Activated CD4-positive, CD25-positive, alpha-beta regulatory T cell treated with anti-CD3 and anti-CD28 coated beads, Interleukin-2, amount 50 U/mL, for 24 hours (primary cell): ENCODE results near the gene PTGR3.

Experiments used
- ATAC-seq, 2 donors: fragments of 150-1000 bp; cut with Tn5 transposase; one replicate each; pipeline ENCODE4 v1.10.0; 2021; ENCODE audit warnings: mild to moderate bottlenecking in 1 of 2, moderate library complexity in 1 of 2

Gene PTGR3

DNA sequence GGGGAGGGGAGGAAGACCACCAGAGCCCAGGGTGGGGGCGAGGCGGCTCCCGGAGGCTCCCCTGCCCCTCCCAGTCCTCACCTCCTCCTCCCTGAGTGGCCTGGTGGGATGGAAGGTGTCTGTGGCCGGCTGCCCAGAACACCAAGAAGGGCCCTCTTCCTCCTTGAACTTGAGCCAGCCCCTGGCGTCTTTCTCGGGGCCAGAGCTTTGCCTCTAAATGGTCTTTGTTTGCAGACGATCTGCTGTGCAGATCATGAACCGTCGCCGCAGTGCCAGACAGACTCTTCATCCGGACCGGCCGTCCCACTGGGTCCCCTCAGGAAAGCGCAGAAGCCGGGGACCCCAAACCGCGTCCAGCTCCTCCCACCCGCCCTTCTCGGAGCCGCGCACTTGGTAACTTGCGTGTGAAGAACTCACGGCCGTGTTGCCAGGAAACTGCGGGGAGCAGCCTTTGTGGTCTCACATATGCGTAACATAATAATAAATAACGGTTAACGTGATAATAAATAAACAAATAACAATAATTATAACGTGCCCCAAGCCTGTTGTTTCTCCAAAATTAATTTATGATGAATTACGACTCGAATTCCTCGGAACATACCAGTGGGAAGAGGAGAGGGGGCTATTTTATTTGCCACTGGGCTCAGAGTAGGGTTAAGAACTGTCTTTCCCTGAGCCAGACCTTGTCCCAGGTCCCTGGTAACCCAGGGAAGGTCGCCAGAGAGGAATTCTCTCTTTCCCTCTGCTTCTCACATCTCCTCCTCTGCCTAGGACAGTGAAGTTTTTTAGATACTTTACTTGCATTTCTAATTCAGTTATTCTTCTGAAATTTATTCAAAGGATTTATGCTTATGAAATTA is 41.0 kb downstream of the PTGR3 start:
- ATAC-seq, result no peak

- ATAC-seq, result no peak
These were observed 41.8 kb downstream of the PTGR3 start for GRCh38 chr18:75167137-75167536.

- ATAC-seq, result no peak
These were observed 43.0 kb downstream of the PTGR3 start for GRCh38 chr18:75165926-75166325.

- ATAC-seq, result no peak
These were observed 44.5 kb downstream of the PTGR3 start for GRCh38 chr18:75164479-75164878.

GRCh38 chr18:75163736-75164135 is 45.2 kb downstream of the PTGR3 start:
- ATAC-seq, result no peak

GRCh38 chr18:75162978-75163377 is 46.0 kb downstream of the PTGR3 start:
- ATAC-seq, result no peak

DNA sequence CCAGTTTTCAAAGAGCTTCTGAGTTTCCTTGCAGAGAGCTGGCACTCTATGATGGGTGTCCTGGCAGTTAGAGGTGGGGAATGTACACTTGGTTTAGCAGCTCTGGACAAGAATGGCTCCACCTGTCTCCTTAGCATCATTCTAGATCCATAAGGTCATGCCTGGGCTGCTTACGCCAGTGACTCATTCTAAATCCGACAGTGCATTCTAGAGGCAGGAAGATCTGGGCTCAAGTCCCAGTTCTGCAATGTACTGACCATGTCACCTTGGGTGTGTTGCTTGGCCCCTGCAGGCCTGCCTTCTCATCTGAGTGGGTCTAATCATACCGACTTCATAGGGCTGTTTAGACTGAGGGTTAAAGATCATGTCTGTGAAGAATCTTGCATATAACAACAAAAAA is 46.5 kb downstream of the PTGR3 start:
- no peak for ATAC-seq

DNA sequence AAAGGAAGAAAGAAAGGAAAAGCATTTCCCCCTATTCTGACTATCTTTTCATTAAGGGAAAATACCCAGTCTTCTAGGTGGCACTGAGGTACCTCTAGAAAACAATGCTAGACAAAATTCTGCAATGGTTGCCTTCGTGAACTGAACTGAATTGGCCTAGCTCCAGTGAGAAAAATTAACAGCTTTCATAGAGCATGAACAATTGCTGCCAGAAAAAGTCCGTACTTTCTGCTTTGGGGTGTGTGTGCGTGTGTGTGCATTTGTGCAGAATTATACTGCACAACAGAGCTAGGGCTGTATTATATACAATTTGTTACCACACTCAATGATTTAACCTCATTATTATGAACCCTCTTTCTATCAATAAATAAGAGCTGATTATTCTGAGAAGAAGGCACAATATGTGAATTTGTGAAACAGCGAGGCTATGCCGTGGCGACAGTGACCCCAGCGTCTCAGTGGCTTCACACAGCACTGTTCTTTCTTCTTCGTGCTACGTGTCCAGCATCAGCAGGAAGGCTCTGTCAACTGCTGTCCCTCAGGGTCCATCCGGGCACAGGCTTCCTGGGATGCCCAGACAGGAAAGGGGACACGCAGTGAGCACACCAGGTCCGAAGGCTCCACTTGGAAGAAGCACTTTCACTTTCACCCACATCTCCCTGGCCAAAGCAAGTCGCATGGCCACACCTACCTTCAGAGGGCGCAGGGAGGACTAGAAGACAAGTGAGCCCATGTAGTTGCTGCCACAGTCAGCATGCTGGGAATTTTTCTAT is 47.5 kb downstream of the PTGR3 start:
- no peak for ATAC-seq

DNA sequence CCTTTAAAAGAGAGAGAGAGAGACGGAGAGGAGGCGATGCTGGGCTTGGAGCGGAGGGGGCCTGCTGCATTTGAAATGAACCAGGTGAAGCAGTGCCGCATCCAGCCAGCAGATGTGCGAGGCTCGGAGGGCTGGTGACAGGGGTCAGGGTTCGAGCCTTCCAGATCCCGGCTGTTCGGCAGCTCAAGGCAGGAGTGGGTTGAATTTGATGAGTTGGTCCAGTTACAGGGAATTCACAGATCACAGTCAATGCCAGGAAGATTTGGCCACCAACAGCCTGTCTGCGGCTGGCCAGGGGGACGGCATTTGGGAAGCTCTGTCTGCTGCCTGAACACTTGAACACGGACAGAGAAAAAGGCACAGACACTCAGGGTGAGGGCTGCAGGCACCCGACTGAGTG is 48.6 kb downstream of the PTGR3 start:
- no peak for ATAC-seq

GRCh38 chr18:75159646-75160356 is 49.1 kb downstream of the PTGR3 start:
- ATAC-seq, result no peak

DNA sequence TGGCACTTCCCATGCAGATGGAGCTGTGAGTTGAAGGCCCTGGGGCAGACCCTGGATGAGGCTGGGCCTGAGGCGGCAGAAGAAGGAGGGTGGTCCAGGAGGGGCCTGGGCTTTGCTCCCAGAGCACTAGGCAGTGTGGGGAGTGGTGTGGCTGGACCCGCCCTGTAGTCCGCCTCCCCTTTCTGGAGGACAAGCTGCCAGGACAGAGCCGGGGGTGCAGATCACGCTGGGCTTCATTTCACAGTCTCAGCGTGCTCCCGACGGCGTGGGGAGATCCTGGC is 49.8 kb downstream of the PTGR3 start:
- ATAC-seq, result no peak
